ENCODE results near the gene RERE. TPM values are rescaled to one million over a fixed set of nuclear protein-coding genes. Genes with fewer than 3 reads are reported as not detected.

The RERE gene
- total RNA-seq, 1 donor from 2014 or later = 88.5 TPM

DNA sequence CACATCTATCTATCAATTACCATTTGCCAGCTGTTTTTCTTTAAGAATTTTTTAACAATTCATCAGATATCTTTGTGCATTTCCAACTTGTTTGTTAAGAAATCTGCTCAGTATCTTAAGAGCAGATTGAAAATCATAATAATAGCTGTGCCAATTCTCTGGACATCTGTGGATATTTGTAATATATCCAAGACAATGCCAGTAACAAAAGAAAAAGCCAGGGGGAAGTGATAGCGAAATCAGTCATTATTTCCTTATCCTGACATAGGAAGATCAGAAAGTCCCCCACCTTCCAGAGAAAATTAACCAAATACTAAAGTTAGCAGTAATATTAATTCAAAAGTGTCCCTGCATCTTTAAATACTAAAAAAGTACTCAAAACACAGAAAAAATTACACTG, 217.1 kb downstream of the RERE start:
- DNase-seq = no peak
- H3K36me3 ChIP-seq = no peaks in the 10 kb centered on the region
- ATAC-seq = no peak
- no peak overlapping the region for H3K4me3 ChIP-seq
- no peaks in the 10 kb centered on the region for H3K9me3 ChIP-seq
- H3K27ac ChIP-seq = no peak overlapping the region
- TF ChIP-seq, protein P1, sequence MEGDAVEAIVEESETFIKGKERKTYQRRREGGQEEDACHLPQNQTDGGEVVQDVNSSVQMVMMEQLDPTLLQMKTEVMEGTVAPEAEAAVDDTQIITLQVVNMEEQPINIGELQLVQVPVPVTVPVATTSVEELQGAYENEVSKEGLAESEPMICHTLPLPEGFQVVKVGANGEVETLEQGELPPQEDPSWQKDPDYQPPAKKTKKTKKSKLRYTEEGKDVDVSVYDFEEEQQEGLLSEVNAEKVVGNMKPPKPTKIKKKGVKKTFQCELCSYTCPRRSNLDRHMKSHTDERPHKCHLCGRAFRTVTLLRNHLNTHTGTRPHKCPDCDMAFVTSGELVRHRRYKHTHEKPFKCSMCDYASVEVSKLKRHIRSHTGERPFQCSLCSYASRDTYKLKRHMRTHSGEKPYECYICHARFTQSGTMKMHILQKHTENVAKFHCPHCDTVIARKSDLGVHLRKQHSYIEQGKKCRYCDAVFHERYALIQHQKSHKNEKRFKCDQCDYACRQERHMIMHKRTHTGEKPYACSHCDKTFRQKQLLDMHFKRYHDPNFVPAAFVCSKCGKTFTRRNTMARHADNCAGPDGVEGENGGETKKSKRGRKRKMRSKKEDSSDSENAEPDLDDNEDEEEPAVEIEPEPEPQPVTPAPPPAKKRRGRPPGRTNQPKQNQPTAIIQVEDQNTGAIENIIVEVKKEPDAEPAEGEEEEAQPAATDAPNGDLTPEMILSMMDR (IDR thresholded peaks at IDR 0.05) = no peak
- H3K4me1 ChIP-seq = peaks cover 35% of the 10 kb centered on the region
- intact Hi-C loops (cut with DNase I) = no loop called here
- H3K27me3 ChIP-seq (ENCODE audit: low read depth) = no peaks in the 10 kb centered on the region

DNA sequence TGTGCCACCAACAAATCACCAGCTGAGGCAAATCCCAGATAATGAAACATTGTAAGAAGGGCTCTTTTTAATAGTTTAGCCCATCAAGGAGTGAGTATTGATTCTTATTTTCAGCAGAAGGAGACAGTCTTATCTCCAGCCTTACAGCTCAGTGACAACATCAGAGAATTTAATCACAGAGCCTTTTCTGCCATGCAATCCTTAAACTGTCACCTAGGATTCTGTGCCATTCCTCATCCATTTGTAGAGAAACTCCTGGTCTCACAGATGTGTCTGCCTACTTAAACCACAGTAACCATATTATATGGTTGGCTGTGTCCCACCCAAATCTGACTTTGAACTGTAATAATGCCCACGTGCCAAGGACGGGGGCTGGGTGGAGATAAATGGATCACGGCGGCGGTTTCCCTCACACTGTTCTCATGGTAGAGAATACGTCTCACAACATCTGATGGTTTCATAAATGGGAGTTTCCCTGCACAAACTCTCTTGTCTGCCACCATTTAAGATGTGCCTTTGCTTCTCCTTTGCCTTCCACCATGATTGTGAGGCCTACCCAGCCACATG, 217.7 kb downstream of the RERE start:
- Histone ChIP-seq H3K4me1 (peaks cover 35% of the 10 kb centered on the region), H3K27me3 (ENCODE audit: low read depth) (no peaks in the 10 kb centered on the region), H3K9me3 (no peaks in the 10 kb centered on the region), H3K4me3 (no peak overlapping the region), H3K27ac (no peak overlapping the region), H3K36me3 (no peaks in the 10 kb centered on the region)
- intact Hi-C loops (cut with DNase I) = no loop called here
- DNase-seq (no peak), ATAC-seq (no peak)
- TF ChIP-seq, protein P1 (IDR thresholded peaks at IDR 0.05) = no peak

DNA sequence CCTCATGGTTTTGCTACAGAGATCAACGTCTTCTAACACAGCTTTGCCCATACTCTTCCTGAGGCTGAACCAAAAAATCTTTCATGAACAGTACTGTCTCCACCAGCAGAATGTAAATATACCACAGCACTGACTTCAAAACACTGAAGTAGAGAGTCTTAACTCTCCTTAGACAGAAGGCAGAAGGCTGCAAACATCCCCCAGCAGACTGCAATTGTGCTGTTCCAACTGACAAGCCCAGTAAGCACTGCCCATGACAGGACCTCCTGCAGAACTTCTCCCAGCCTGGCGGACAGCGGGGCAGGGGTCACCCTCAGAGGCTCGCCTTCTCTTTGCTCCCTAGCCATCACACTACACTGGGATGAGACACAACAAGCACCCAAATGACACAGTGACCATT, 218.7 kb downstream of the RERE start:
- no peaks in the 10 kb centered on the region for H3K27me3 ChIP-seq (ENCODE audit: low read depth)
- H3K9me3 ChIP-seq = no peaks in the 10 kb centered on the region
- intact Hi-C loops (cut with DNase I) = no loop called here
- ATAC-seq (peak; percentile 41 to 42), DNase-seq (no peak)
- TF ChIP-seq, protein P1 (IDR thresholded peaks at IDR 0.05) = no peak
- peaks cover 35% of the 10 kb centered on the region for H3K4me1 ChIP-seq
- H3K36me3 ChIP-seq = no peaks in the 10 kb centered on the region
- H3K4me3 ChIP-seq = no peak overlapping the region
- H3K27ac ChIP-seq = peak overlapping the region; percentile 19

DNA sequence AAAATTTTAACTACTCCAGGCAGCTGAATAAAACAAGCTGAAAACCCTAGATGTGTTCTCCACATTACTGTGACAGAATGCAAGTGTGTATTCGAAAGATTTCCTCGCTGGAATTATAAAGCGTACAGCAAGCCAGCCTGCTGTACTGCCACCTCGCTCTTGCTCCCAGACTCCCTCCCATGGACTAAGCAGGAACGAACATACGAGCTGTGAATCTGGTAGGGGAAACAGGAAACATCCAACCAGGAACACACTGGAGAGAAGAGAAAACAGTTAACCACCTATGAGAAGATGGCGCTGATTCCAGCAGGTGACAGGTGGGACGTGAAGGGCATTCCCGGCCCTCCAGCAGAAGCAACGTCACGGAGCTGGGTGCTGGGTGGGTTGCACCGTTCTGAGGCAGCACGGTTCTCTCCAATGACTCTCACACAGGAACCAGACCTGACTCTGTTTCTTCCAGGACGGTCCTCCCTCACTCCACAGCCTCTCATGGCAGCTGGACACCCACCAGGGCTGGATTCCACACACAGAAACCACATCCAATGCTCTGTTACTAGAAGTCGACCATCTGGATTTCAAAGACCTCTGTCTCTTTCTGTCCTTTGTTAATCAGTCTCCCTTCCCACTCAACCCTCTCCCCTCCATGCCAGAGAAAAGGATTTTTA, 219.2 kb downstream of the RERE start:
- peak; percentile 66 to 84 for ATAC-seq
- intact Hi-C loops (cut with DNase I) = no loop called here
- TF ChIP-seq, protein P1 (IDR thresholded peaks at IDR 0.05) = peak; percentile 37
- Histone ChIP-seq H3K4me1 (peaks cover 35% of the 10 kb centered on the region), H3K9me3 (no peaks in the 10 kb centered on the region), H3K27ac (peak overlapping the region; percentile 19), H3K36me3 (no peaks in the 10 kb centered on the region), H3K4me3 (no peak overlapping the region), H3K27me3 (ENCODE audit: low read depth) (no peaks in the 10 kb centered on the region)
- DNase-seq = no peak

DNA sequence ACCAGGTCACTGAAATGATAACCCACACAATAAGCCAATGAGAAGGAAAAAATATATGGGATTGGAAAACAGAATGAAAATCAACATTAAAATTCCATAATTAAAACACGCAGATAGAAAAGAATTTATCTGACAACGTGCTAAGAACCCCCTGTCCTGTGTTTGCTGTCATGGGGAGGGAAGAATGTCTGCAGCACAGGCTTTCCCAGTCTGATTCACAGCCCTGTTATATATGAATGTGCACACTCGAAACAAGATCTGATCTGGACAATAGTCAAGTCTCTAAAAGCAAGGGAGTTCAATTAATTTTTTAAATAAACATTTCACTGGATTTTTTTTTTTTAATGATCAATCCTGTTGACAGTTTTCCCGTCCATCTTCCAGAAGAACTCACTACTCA, 220.0 kb downstream of the RERE start:
- peak overlapping the region; percentile 19 for H3K27ac ChIP-seq
- ATAC-seq = no peak

More for the DNA sequence above, 220.0 kb downstream of the RERE start:
- Histone ChIP-seq H3K27me3 (ENCODE audit: low read depth) (no peaks in the 10 kb centered on the region), H3K4me3 (no peak overlapping the region), H3K9me3 (no peaks in the 10 kb centered on the region), H3K36me3 (no peaks in the 10 kb centered on the region), H3K4me1 (peaks cover 31% of the 10 kb centered on the region)
- TF ChIP-seq, protein P1 (IDR thresholded peaks at IDR 0.05) = no peak
- intact Hi-C loops (cut with DNase I) = no loop called here
- DNase-seq = no peak

Measured in lower lobe of right lung (tissue), 2 donors.